ENCODE data around the gene KCNJ1.

Gene KCNJ1

GRCh38 chr11:128895526-128895925 lies 28.4 kb upstream of the KCNJ1 start:
- CTCF ChIA-PET: interaction anchor here (0.5 kb wide), 1 partner anchor 56 kb away, joined by 3 read pairs; no protein-coding TSS in a partner anchor
- no peak for TF ChIP-seq CTCF (conservative IDR thresholded peaks at IDR 0.05; ENCODE audit: low read depth)
- H3K27ac ChIP-seq: 0 out of 2 replicates have a peak overlapping the region, but pooled peaks have one; percentile 1
- POLR2A ChIA-PET (ENCODE audit: low non-redundant PET): no interaction called here
- no peak for DNase-seq (ENCODE audit: low spot score)

GRCh38 chr11:128894685-128895084 lies 27.6 kb upstream of the KCNJ1 start:
- POLR2A ChIA-PET (ENCODE audit: low non-redundant PET): no interaction called here

GRCh38 chr11:128894286-128894681 lies 27.2 kb upstream of the KCNJ1 start:
- no peak for TF ChIP-seq CTCF (conservative IDR thresholded peaks at IDR 0.05; ENCODE audit: low read depth)
- ChIA-PET CTCF (interaction anchor here (0.6 kb wide), 1 partner anchor 249 kb away, joined by 3 read pairs; no protein-coding TSS in a partner anchor), POLR2A (ENCODE audit: low non-redundant PET) (no interaction called here)
- DNase-seq (ENCODE audit: low spot score): no peak
- H3K27ac ChIP-seq: no peak overlapping the region

More at GRCh38 chr11:128894685-128895084, 27.6 kb upstream of the KCNJ1 start:
- H3K27ac ChIP-seq: no peak overlapping the region
- CTCF ChIA-PET: no interaction called here
- no peak for TF ChIP-seq CTCF (conservative IDR thresholded peaks at IDR 0.05; ENCODE audit: low read depth)
- DNase-seq (ENCODE audit: low spot score): no peak

- no peak for DNase-seq (ENCODE audit: low spot score)
- no peak overlapping the region for H3K27ac ChIP-seq
- TF ChIP-seq CTCF (conservative IDR thresholded peaks at IDR 0.05; ENCODE audit: low read depth): no peak
- POLR2A ChIA-PET (ENCODE audit: low non-redundant PET): no interaction called here
- CTCF ChIA-PET: interaction anchor here (0.6 to 1.2 kb wide), 4 partner anchors 9 to 1163 kb away, joined by 3 to 5 read pairs (median 4); no protein-coding TSS in a partner anchor
Observed at GRCh38 chr11:128893578-128894285, 26.6 kb upstream of the KCNJ1 start.

DNA sequence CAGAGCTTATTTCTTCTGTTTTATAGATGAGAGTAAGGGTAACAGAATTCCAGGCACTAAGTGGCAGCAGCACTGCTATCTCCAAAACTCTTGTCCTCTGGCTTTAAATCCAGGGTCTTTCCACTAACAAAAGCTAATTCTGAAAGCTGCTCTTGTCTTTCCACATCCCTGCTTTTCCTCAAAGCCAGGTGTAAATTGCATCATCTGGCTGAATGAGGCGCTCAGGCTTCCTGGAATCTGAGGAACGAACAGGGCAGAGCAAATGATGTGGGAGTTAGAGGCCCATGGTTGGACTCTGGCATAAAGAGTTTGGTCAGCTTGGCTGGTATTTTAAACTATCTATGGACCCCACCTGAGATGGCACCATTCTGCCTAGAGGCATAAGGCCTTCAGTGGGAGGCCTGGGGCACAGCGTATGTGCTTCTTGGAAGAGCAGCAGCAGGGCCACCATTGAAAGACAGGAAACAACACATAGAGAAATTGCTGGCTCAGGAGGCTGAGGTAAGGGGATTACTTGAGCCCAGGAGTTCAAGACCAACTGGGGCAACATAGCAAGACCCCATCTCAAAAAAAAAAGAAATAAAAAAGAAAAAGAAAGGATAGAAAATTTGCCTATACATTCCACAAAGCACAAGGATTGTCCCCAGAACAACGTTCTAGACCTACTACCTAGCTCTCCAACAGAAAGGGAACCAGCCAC lies 25.9 kb upstream of the KCNJ1 start:
- ChIA-PET POLR2A (ENCODE audit: low non-redundant PET) (no interaction called here), CTCF (interaction anchor here (0.6 to 1.2 kb wide), 4 partner anchors 8 to 1758 kb away, joined by 3 to 5 read pairs (median 4); no protein-coding TSS in a partner anchor)
- no peak for TF ChIP-seq CTCF (conservative IDR thresholded peaks at IDR 0.05; ENCODE audit: low read depth)
- H3K27ac ChIP-seq: no peak overlapping the region
- DNase-seq (ENCODE audit: low spot score): no peak

DNA sequence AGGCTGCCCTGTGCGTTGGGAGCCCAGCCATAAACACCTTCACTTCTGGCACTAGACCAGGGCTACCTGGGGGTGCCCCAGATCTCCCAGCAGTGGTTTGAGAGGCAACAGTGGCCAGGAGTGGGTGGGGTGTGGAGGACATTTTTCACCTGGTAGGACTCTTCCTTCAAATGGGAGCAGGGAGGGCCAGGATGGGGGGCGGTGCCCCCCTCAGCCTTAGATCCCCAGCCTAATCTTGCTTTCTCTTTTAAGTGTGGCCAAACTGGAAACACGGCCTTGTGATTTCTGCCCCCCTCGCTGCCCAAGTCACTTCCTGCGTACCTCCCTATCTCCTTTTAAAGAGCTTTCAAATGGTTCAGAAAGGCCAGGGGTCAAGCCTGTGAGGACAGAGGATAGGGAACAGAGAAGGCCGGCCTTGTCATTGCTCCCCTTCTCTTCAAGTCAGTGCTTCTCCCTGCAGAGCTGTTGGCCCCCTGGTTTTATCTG lies 24.9 kb upstream of the KCNJ1 start:
- ChIA-PET POLR2A (ENCODE audit: low non-redundant PET) (no interaction called here), CTCF (interaction anchor here (0.9 to 1.0 kb wide), 2 partner anchors 14 to 64 kb away, joined by 3 to 4 read pairs; no protein-coding TSS in a partner anchor)
- no peak for DNase-seq (ENCODE audit: low spot score)
- peak overlapping the region; percentile 42 for H3K27ac ChIP-seq
- no peak for TF ChIP-seq CTCF (conservative IDR thresholded peaks at IDR 0.05; ENCODE audit: low read depth)

Measured in RWPE1 (cell line).